Vagina (tissue), 2 donors: ENCODE measurements around the gene ANAPC4. TPM values are rescaled to one million over a fixed set of nuclear protein-coding genes. Genes with fewer than 3 reads are reported as not detected.
A peak's percentile ranks its signal among the peaks of the same experiment; 100 is the strongest.

Experiments
- DNase-seq, 2 donors: peaks; one replicate each; pipeline ENCODE4 v3.0.0-alpha.2; 2017; ENCODE audit errors: extremely low spot score in 2 of 2
- H3K27ac ChIP-seq: fragments of 200-600 bp; sonication (generic); one replicate; pipeline ENCODE4 v1.5.1; 2019
- H3K27me3 ChIP-seq: fragments of 200-600 bp; sonication (generic); one replicate; pipeline ENCODE4 v1.5.1; 2019
- H3K36me3 ChIP-seq, 2 donors: fragments of 200-600 bp; sonication (generic); one replicate each; pipeline ENCODE4 v1.5.1; 2017 to 2019
- H3K4me1 ChIP-seq: fragments of 200-600 bp; sonication (generic); one replicate; pipeline ENCODE4 v1.5.1; 2019
- H3K4me3 ChIP-seq, 2 donors: fragments of 200-600 bp; sonication (generic); 1 replicate in 1 of 2; 2 replicates in 1 of 2; pipeline ENCODE4 v1.5.1; 2016 to 2019
- H3K9me3 ChIP-seq: fragments of 200-600 bp; sonication (generic); one replicate; pipeline ENCODE4 v1.5.1; 2019
- POLR2A ChIP-seq, 2 donors: fragments of 450-650 bp; IDR thresholded peaks; one replicate each; pipeline ENCODE4 v1.6.1; 2017; ENCODE audit warnings: antibody characterized with exemption in 2 of 2, mild to moderate bottlenecking in 2 of 2, moderate library complexity in 2 of 2
- POLR2AphosphoS5 ChIP-seq, 2 donors: sonication (generic); formaldehyde crosslinking; IDR thresholded peaks; one replicate each; pipeline ENCODE4 v1.9.0; 2017; ENCODE audit warnings: antibody characterized with exemption in 2 of 2, mild to moderate bottlenecking in 2 of 2, low read depth in 1 of 2; ENCODE audit not compliant: insufficient read depth in 1 of 2
- intact Hi-C: fragments of 100-400 bp; cut with DNase I; formaldehyde crosslinking; loops from one replicate; pipeline ENCODE4 v1.15.1; 2023
- total RNA-seq: library from RNA; depleted of rRNA; stranded (reverse); fragments of >200 nt; gene quantifications from one replicate; pipeline ENCODE4 v1.2.3, GENCODE V29; 2016
- TF ChIP-seq, protein P1 (sequence below), 3 experiments: fragments of 450-650 bp in 2 of 3; fragments of 200-600 bp in 1 of 3; sonication (generic) in 1 of 3; IDR thresholded peaks; one replicate each; pipeline ENCODE4 v1.5.1; 2017 to 2019; ENCODE audit warnings: antibody characterized with exemption in 3 of 3, mild to moderate bottlenecking in 2 of 3, moderate library complexity in 2 of 3

ANAPC4 gene
- total RNA-seq, 1 donor from 2014 or later: 33.6 TPM

DNA sequence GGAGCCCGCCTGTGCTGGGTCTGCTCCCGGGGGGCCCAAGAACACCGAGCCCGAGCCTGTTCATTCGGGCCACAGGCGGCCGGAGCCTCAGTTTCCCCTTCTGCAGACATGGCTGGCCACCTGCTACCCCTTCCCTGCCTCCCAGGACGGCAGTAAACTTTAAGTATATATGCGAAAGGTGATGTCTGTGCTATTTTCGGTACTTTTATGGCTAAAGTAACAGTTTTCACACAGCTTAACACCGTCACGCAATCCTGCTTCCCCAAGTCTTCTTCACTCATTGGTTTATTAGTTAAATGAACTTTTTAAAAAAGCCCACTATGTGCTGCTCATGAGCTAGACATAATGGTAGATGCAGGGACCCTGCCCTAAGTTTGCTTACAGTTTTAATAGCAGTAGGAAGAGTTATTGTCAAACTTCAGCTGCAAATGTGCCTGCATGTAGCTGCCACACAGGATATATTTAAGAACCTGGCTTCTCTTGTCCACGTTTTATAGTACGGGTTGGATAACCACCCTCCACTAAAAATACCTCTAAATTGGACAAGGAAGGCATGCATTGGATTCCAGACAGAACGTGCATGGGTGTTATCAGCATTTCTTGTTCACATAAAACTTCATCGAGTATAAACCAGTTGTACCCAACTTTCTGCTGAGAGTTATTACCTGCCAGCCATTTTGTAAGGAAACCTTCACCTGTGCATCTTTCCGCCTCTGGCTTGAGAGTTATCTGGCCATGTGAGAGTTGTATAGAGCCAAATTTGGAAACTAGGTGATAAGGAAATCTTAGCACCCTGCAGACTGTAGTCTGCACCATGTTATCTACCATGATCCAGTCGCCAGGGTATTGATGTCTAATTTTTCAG is 741 bp downstream of the ANAPC4 start:
- TF ChIP-seq, protein P1, sequence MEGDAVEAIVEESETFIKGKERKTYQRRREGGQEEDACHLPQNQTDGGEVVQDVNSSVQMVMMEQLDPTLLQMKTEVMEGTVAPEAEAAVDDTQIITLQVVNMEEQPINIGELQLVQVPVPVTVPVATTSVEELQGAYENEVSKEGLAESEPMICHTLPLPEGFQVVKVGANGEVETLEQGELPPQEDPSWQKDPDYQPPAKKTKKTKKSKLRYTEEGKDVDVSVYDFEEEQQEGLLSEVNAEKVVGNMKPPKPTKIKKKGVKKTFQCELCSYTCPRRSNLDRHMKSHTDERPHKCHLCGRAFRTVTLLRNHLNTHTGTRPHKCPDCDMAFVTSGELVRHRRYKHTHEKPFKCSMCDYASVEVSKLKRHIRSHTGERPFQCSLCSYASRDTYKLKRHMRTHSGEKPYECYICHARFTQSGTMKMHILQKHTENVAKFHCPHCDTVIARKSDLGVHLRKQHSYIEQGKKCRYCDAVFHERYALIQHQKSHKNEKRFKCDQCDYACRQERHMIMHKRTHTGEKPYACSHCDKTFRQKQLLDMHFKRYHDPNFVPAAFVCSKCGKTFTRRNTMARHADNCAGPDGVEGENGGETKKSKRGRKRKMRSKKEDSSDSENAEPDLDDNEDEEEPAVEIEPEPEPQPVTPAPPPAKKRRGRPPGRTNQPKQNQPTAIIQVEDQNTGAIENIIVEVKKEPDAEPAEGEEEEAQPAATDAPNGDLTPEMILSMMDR (IDR thresholded peaks at IDR 0.05): no peak
- TF ChIP-seq POLR2AphosphoS5 (IDR thresholded peaks at IDR 0.05; ENCODE audit: insufficient read depth in 1 of 2, low read depth in 1 of 2): no peak
- no peak for TF ChIP-seq POLR2A (IDR thresholded peaks at IDR 0.05)
- H3K27me3 ChIP-seq: no peaks in the 10 kb centered on the region
- H3K9me3 ChIP-seq: no peaks in the 10 kb centered on the region
- H3K27ac ChIP-seq: peak overlapping the region; percentile 73
- H3K36me3 ChIP-seq: peaks cover 0 to 14% of the 10 kb centered on the region in 2 donors
- intact Hi-C loops: no loop called here
- H3K4me1 ChIP-seq: peaks cover 23% of the 10 kb centered on the region
- H3K4me3 ChIP-seq: peak overlapping the region; percentile 73 to 93
- DNase-seq: no peak

DNA sequence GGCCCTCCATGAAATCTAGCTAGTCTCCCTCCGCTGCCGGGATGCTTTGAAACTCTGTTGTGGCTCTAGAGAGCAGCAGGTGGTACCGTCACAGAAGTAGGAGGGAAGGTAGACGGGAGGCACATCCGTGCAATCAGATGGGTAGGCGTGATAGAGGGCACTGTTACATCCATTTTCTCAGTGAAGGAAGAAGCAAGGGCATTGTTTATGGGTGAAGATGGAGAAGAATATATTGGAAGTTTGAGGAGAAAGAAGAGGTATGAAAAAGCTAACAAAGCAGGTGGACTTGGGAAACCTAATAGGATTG is 1.3 kb downstream of the ANAPC4 start:
- peaks cover 0 to 17% of the 10 kb centered on the region in 2 donors for H3K36me3 ChIP-seq
- H3K9me3 ChIP-seq: no peaks in the 10 kb centered on the region
- peak overlapping the region; percentile 14 to 93 for H3K4me3 ChIP-seq
- TF ChIP-seq POLR2A (IDR thresholded peaks at IDR 0.05) (no peak), POLR2AphosphoS5 (IDR thresholded peaks at IDR 0.05; ENCODE audit: insufficient read depth in 1 of 2, low read depth in 1 of 2) (no peak)
- TF ChIP-seq, protein P1 (IDR thresholded peaks at IDR 0.05): no peak
- H3K4me1 ChIP-seq: peaks cover 23% of the 10 kb centered on the region
- DNase-seq: no peak
- intact Hi-C loops: no loop called here
- no peaks in the 10 kb centered on the region for H3K27me3 ChIP-seq
- no peak overlapping the region for H3K27ac ChIP-seq

DNA sequence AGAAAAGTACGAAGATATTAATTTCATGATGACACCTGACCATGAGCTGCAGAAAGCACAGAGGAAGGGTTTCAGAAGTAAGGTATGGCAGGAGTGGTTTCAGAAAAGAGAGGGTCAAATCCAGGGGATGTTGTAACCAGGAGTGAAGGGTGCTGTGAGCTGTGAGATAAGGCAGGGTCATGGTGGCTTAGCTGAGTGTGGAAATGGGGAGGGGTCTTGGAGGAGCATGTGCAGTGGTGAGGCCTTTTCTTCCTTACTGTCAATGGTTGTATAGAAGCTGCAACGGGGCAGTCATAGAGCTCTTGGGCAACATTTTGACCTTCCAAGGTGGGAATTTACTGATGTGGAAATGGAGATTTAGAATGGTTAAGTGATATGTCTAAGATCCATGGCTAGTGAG is 2.5 kb downstream of the ANAPC4 start:
- Histone ChIP-seq H3K27ac (no peak overlapping the region), H3K27me3 (no peaks in the 10 kb centered on the region), H3K36me3 (peaks cover 0 to 25% of the 10 kb centered on the region in 2 donors), H3K4me3 (no peak overlapping the region), H3K4me1 (peaks cover 23% of the 10 kb centered on the region), H3K9me3 (no peaks in the 10 kb centered on the region)
- no peak for DNase-seq
- TF ChIP-seq POLR2A (IDR thresholded peaks at IDR 0.05) (no peak), POLR2AphosphoS5 (IDR thresholded peaks at IDR 0.05; ENCODE audit: insufficient read depth in 1 of 2, low read depth in 1 of 2) (no peak)
- TF ChIP-seq, protein P1 (IDR thresholded peaks at IDR 0.05): no peak
- intact Hi-C loops: no loop called here

DNA sequence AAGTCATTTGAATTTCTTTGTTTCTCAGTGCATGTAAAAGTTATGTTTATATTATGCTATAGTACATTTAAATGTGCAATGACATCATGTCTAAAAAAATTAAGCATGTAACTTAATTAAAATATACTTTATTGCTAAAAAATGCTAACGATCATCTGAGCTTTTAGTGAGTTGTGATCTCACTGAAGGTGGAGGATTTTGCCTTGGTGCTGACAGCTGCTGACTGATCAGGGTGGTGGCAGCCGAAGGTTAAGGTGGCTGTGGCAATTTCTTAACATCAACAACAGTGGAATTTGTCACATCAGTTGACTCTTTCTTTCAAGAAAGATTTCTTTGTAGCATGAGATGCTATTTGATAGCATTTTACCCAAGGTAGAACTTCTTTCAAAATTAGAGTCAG is 6.6 kb downstream of the ANAPC4 start:
- Histone ChIP-seq H3K9me3 (no peaks in the 10 kb centered on the region), H3K4me1 (peaks cover 3% of the 10 kb centered on the region), H3K27ac (no peak overlapping the region), H3K4me3 (no peak overlapping the region), H3K36me3 (peaks cover 0 to 29% of the 10 kb centered on the region in 2 donors), H3K27me3 (no peaks in the 10 kb centered on the region)
- no peak for DNase-seq
- intact Hi-C loops: no loop called here
- no peak for TF ChIP-seq POLR2A (IDR thresholded peaks at IDR 0.05)
- no peak for TF ChIP-seq POLR2AphosphoS5 (IDR thresholded peaks at IDR 0.05; ENCODE audit: insufficient read depth in 1 of 2, low read depth in 1 of 2)
- TF ChIP-seq, protein P1 (IDR thresholded peaks at IDR 0.05): no peak

DNA sequence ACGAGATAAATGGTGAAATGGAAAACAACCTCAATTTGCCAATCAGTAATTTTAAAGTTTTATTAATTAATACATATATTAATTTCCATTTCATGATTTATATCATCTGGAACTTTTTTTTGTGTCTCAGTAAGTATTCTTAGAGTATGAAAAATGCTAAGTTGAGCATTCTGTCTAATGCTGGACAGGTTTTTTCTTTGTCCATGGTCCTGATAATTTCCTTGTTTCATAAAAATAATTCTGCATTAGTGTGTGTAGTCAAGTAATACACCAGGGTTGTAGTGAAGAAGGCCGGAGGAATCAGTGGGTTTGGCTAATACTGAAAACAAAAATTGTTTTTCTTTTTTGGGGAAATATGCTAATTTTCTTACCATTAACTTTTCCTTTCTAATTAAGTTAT is 9.9 kb downstream of the ANAPC4 start:
- Histone ChIP-seq H3K27me3 (no peaks in the 10 kb centered on the region), H3K36me3 (peaks cover 0 to 45% of the 10 kb centered on the region in 2 donors), H3K27ac (no peak overlapping the region), H3K4me1 (no peaks in the 10 kb centered on the region), H3K4me3 (no peak overlapping the region), H3K9me3 (no peaks in the 10 kb centered on the region)
- intact Hi-C loops: no loop called here
- no peak for DNase-seq
- TF ChIP-seq, protein P1 (IDR thresholded peaks at IDR 0.05): no peak
- TF ChIP-seq POLR2A (IDR thresholded peaks at IDR 0.05): no peak
- no peak for TF ChIP-seq POLR2AphosphoS5 (IDR thresholded peaks at IDR 0.05; ENCODE audit: insufficient read depth in 1 of 2, low read depth in 1 of 2)
